Stimulated activated CD8-positive, alpha-beta memory T cell treated with anti-CD3 and anti-CD28 coated beads, Interleukin-15, amount 100 ng/mL, for 4 hours (primary cell): ENCODE measurements around the gene CNN3.

Source experiments
- DNase-seq, 2 donors: peaks; one replicate each; pipeline ENCODE4 v3.0.0-alpha.2; 2020; ENCODE audit warnings: low read depth in 2 of 2

Gene CNN3

DNA sequence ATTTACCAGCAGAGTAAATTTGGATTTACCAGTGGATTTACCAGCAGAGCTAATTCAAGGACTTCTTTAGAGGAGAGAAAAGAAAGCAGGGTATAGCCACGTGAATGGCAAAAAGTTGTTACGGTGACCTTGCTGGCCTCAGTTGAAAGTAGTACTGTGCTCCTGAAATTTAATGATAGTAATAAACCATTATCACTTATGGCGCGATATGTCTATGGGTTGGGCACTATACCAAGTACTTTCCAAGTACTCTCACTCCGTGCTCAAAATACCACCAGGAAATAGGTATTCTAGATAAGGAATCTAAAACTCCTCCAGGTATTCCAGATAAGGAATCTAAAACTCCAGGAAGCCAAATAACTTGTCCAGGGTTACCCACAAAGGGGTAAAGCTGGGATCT is 70.9 kb downstream of the CNN3 start:
- no peak for DNase-seq

GRCh38 chr1:94855307-94855700 is 71.6 kb downstream of the CNN3 start:
- DNase-seq, result no peak

DNA sequence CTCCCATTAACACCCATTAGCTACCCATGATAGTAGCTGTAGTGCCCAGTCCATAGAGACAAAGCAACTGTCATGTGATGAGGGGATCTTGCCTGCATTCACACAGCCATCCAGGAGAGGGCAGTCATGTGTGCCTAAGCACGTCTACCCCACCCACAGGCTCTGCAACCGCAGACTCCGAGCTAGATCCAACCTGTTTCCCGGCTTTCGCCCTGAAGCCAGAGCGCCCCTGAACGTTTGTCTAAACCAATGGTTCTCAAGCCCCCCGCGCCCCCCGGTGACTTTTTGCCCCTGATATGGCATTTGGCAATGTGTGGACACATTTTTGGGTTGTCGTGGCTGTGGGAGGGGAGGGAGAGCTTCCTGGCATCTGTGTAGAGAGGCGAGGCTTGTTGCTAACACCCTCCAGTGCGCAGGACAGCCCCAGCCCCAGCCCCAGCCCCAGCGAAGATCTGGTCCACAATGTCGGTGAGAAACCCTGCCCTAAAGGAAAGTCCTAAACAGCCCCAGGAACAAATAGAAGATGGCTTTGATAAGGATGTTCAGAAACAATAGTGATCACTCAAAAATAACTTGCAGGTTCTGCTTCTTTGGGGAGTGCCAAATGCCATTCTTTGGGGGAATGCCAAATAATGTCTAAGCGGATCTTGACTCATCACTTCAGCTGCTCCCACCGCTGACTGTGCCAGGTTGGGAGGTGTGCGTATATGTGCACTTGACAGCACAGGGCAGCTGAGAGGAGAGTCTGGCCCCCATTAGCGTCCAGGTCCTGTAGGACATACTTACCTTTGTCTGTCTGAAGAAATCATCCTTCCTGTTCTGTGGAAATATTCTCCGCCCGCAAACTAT is 72.2 kb downstream of the CNN3 start:
- DNase-seq, result peak; percentile 47 to 55

DNA sequence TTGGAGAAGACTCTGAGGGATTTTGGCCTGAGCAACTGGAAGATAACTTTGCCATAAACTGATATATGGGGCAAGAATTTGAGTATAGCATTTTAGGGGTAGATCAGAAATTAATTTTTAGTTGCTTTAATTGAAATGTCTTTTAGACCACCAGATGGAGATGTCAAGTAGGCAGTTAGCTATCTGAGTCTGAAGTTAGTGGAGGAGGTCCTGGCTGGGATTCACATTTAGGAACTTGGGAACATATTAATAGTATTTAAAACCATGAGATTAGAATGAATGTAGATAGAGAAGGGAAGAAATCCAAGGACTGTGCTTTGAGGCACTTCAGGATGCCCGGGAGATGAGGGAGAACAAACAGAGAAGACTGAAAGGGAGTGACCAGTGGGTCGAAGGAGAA is 74.1 kb downstream of the CNN3 start:
- no peak for DNase-seq

GRCh38 chr1:94851571-94851970 is 75.3 kb downstream of the CNN3 start:
- DNase-seq, result no peak
